ENCODE measurements around the gene FMOD.

DNA sequence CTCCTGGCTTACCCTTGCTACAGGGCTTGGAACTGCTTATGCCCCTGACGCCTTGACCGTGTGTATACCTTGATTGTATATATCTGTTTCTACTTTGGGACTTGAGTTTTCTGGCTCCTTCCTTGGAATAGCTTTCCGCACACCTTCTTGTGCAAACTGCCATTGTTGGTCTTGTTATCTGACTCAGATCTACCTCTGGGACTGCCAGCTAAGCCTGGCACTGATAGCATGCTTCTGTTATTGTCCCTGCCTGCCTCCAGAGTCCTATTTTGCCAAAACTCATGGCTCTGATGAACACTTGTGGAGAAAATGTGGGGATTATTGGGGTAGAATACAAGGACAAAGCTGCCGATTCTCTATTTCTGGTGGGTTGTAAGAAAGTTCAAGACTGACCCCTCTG, 15.4 kb downstream of the FMOD start:
- no peak for TF ChIP-seq POLR2AphosphoS5 (IDR thresholded peaks at IDR 0.05; ENCODE audit: borderline replicate concordance, low read depth, low read length)
- TF ChIP-seq EZH2 (IDR thresholded peaks at IDR 0.05), result no peak
- TF ChIP-seq FOXP2 (optimal IDR thresholded peaks at IDR 0.05; ENCODE audit: control extremely low read depth, extremely low read length, insufficient read depth), result no peak
